Embryonic facial prominence (tissue), 1 donor: ENCODE data around the gene ATG5.

Experiments used
- DNase-seq: peaks from one replicate; pipeline ENCODE4 v3.0.0-alpha.2; 2016; ENCODE audit errors: extremely low spot score

Gene ATG5

GRCh38 chr6:106325336-106326178 lies at the start of gene ATG5:
Gene ATG5, minus strand, starts transcription at chr6:106325760. Its CDS starts 9,552 bp downstream, at chr6:106316208.
- DNase-seq: peak; percentile 94

- DNase-seq: no peak
These were observed 48.1 kb upstream of the ATG5 start for GRCh38 chr6:106373502-106374239.

GRCh38 chr6:106372838-106373501 lies 47.4 kb upstream of the ATG5 start:
- no peak for DNase-seq

- DNase-seq: no peak
These were observed 45.1 kb upstream of the ATG5 start for GRCh38 chr6:106370639-106371038.

GRCh38 chr6:106369739-106370138 lies 44.2 kb upstream of the ATG5 start:
- DNase-seq: no peak

GRCh38 chr6:106363401-106364138 lies 38.0 kb upstream of the ATG5 start:
- no peak for DNase-seq

GRCh38 chr6:106360989-106361430 lies 35.5 kb upstream of the ATG5 start:
- DNase-seq: no peak

GRCh38 chr6:106360410-106360988 lies 34.9 kb upstream of the ATG5 start, which contains the start of gene CRYBG1:
Gene CRYBG1, plus strand, starts transcription at chr6:106360717. Its CDS starts 192 bp downstream, at chr6:106360909.
- no peak for DNase-seq

- DNase-seq: no peak
These were observed 34.4 kb upstream of the ATG5 start for GRCh38 chr6:106359959-106360409.

- DNase-seq: no peak
These were observed 30.8 kb upstream of the ATG5 start for GRCh38 chr6:106356378-106356777.

GRCh38 chr6:106347219-106347618 lies 21.7 kb upstream of the ATG5 start:
- DNase-seq: no peak

GRCh38 chr6:106339334-106340029 lies 13.9 kb upstream of the ATG5 start:
- peak; percentile 36 for DNase-seq

GRCh38 chr6:106334646-106335448 lies 9.3 kb upstream of the ATG5 start:
- no peak for DNase-seq

GRCh38 chr6:106324726-106325335 lies 729 bp downstream of the ATG5 start:
- DNase-seq: no peak

GRCh38 chr6:106321940-106322339 lies 3.6 kb downstream of the ATG5 start:
- DNase-seq: no peak

GRCh38 chr6:106318851-106319250 lies 6.7 kb downstream of the ATG5 start:
- no peak for DNase-seq

GRCh38 chr6:106318061-106318460 lies 7.5 kb downstream of the ATG5 start:
- no peak for DNase-seq

- no peak for DNase-seq
These were observed 9.2 kb downstream of the ATG5 start for GRCh38 chr6:106316375-106316766.

GRCh38 chr6:106315765-106316374 lies 9.7 kb downstream of the ATG5 start:
- DNase-seq: no peak
